BLaER1 (cell line): ENCODE measurements around the gene FGGY.

Source experiments
- H3K27ac ChIP-seq: shearing (Covaris generic); formaldehyde crosslinking; 2 replicates; pipeline ENCODE4 v1.8.1; 2022
- H3K27me3 ChIP-seq: shearing (Covaris generic); formaldehyde crosslinking; 2 replicates; pipeline ENCODE4 v1.8.1; 2022
- H3K36me3 ChIP-seq: shearing (Covaris generic); formaldehyde crosslinking; 2 replicates; pipeline ENCODE4 v1.8.1; 2022
- H3K4me1 ChIP-seq: shearing (Covaris generic); formaldehyde crosslinking; 2 replicates; pipeline ENCODE4 v1.8.1; 2022
- H3K4me2 ChIP-seq: shearing (Covaris generic); formaldehyde crosslinking; 2 replicates; pipeline ENCODE4 v1.8.1; 2022
- H3K4me3 ChIP-seq: shearing (Covaris generic); formaldehyde crosslinking; 2 replicates; pipeline ENCODE4 v1.8.1; 2022
- H3K9ac ChIP-seq: shearing (Covaris generic); formaldehyde crosslinking; 2 replicates; pipeline ENCODE4 v1.8.1; 2022
- H3K9me3 ChIP-seq: shearing (Covaris generic); formaldehyde crosslinking; 2 replicates; pipeline ENCODE4 v1.8.1; 2022
- H4K20me1 ChIP-seq: shearing (Covaris generic); formaldehyde crosslinking; 2 replicates; pipeline ENCODE4 v1.8.1; 2022
- Cebpa-rat ChIP-seq: shearing (Covaris generic); IDR thresholded peaks from 2 replicates; pipeline ENCODE4 v1.8.1; 2022

FGGY gene

GRCh38 chr1:59685666-59686065, 388.8 kb downstream of the FGGY start:
- H3K4me1 ChIP-seq = no peaks in the 10 kb centered on the region
- H3K9ac ChIP-seq = no peak overlapping the region
- no peaks in the 10 kb centered on the region for H3K36me3 ChIP-seq
- H4K20me1 ChIP-seq = no peaks in the 10 kb centered on the region
- H3K27me3 ChIP-seq = no peaks in the 10 kb centered on the region
- H3K27ac ChIP-seq = no peak overlapping the region
- TF ChIP-seq Cebpa-rat = no peak
- H3K4me2 ChIP-seq = no peak overlapping the region
- H3K9me3 ChIP-seq = no peaks in the 10 kb centered on the region
- H3K4me3 ChIP-seq = no peak overlapping the region

- H3K4me3 ChIP-seq = no peak overlapping the region
- no peaks in the 10 kb centered on the region for H3K4me1 ChIP-seq
- H3K36me3 ChIP-seq = no peaks in the 10 kb centered on the region
- no peaks in the 10 kb centered on the region for H3K27me3 ChIP-seq
- TF ChIP-seq Cebpa-rat = no peak
- no peak overlapping the region for H3K4me2 ChIP-seq
- H3K9me3 ChIP-seq = no peaks in the 10 kb centered on the region
- H3K9ac ChIP-seq = no peak overlapping the region
- H3K27ac ChIP-seq = no peak overlapping the region
- H4K20me1 ChIP-seq = no peaks in the 10 kb centered on the region
Observed at GRCh38 chr1:59686170-59686569, 389.3 kb downstream of the FGGY start.

GRCh38 chr1:59686574-59686973, 389.7 kb downstream of the FGGY start:
- no peaks in the 10 kb centered on the region for H3K36me3 ChIP-seq
- H3K9ac ChIP-seq = no peak overlapping the region
- no peak overlapping the region for H3K4me3 ChIP-seq

GRCh38 chr1:59687081-59687480, 390.2 kb downstream of the FGGY start:
- Histone ChIP-seq H3K4me2 (no peak overlapping the region), H3K27ac (no peak overlapping the region), H3K4me3 (no peak overlapping the region), H3K9me3 (no peaks in the 10 kb centered on the region), H3K9ac (no peak overlapping the region), H3K27me3 (no peaks in the 10 kb centered on the region), H3K36me3 (no peaks in the 10 kb centered on the region), H4K20me1 (no peaks in the 10 kb centered on the region), H3K4me1 (no peaks in the 10 kb centered on the region)
- TF ChIP-seq Cebpa-rat = no peak

More at GRCh38 chr1:59686574-59686973, 389.7 kb downstream of the FGGY start:
- no peaks in the 10 kb centered on the region for H3K27me3 ChIP-seq
- H3K4me1 ChIP-seq = no peaks in the 10 kb centered on the region
- no peak for TF ChIP-seq Cebpa-rat
- no peaks in the 10 kb centered on the region for H4K20me1 ChIP-seq
- no peaks in the 10 kb centered on the region for H3K9me3 ChIP-seq
- H3K4me2 ChIP-seq = no peak overlapping the region
- no peak overlapping the region for H3K27ac ChIP-seq

- H3K9me3 ChIP-seq = no peaks in the 10 kb centered on the region
- no peaks in the 10 kb centered on the region for H3K36me3 ChIP-seq
- H3K9ac ChIP-seq = no peak overlapping the region
- no peak overlapping the region for H3K27ac ChIP-seq
- no peak overlapping the region for H3K4me3 ChIP-seq
- H3K4me2 ChIP-seq = no peak overlapping the region
- peaks cover 10% of the 10 kb centered on the region for H3K4me1 ChIP-seq
- no peaks in the 10 kb centered on the region for H3K27me3 ChIP-seq
- TF ChIP-seq Cebpa-rat = no peak
- H4K20me1 ChIP-seq = no peaks in the 10 kb centered on the region
Observed at GRCh38 chr1:59688976-59689375, 392.1 kb downstream of the FGGY start.

- no peak for TF ChIP-seq Cebpa-rat
- H3K9me3 ChIP-seq = no peaks in the 10 kb centered on the region
- H4K20me1 ChIP-seq = no peaks in the 10 kb centered on the region
- H3K4me1 ChIP-seq = peaks cover 10% of the 10 kb centered on the region
- H3K36me3 ChIP-seq = no peaks in the 10 kb centered on the region
- no peak overlapping the region for H3K27ac ChIP-seq
- no peak overlapping the region for H3K4me3 ChIP-seq
- no peaks in the 10 kb centered on the region for H3K27me3 ChIP-seq
- no peak overlapping the region for H3K9ac ChIP-seq
- H3K4me2 ChIP-seq = no peak overlapping the region
Observed at GRCh38 chr1:59689730-59690129, 392.8 kb downstream of the FGGY start.

- Histone ChIP-seq H3K9me3 (no peaks in the 10 kb centered on the region), H3K9ac (no peak overlapping the region)
Observed at GRCh38 chr1:59690171-59690930, 393.5 kb downstream of the FGGY start.

GRCh38 chr1:59691261-59691660, 394.4 kb downstream of the FGGY start:
- Histone ChIP-seq H3K27me3 (no peaks in the 10 kb centered on the region), H3K9me3 (no peaks in the 10 kb centered on the region), H3K36me3 (no peaks in the 10 kb centered on the region), H3K4me1 (peaks cover 10% of the 10 kb centered on the region), H3K4me3 (no peak overlapping the region), H3K4me2 (no peak overlapping the region), H4K20me1 (no peaks in the 10 kb centered on the region), H3K27ac (no peak overlapping the region), H3K9ac (no peak overlapping the region)
- TF ChIP-seq Cebpa-rat = no peak

More at GRCh38 chr1:59690171-59690930, 393.5 kb downstream of the FGGY start:
- Histone ChIP-seq H3K4me1 (peaks cover 10% of the 10 kb centered on the region), H3K36me3 (no peaks in the 10 kb centered on the region), H4K20me1 (no peaks in the 10 kb centered on the region), H3K27ac (no peak overlapping the region), H3K4me2 (no peak overlapping the region), H3K4me3 (no peak overlapping the region), H3K27me3 (no peaks in the 10 kb centered on the region)
- TF ChIP-seq Cebpa-rat = no peak

GRCh38 chr1:59692591-59692990, 395.7 kb downstream of the FGGY start:
- no peaks in the 10 kb centered on the region for H3K36me3 ChIP-seq
- TF ChIP-seq Cebpa-rat = no peak

GRCh38 chr1:59693406-59693805, 396.5 kb downstream of the FGGY start:
- H3K4me2 ChIP-seq = peak overlapping the region; percentile 23; the same call in 1 of the 2 replicates
- no peaks in the 10 kb centered on the region for H4K20me1 ChIP-seq
- no peaks in the 10 kb centered on the region for H3K36me3 ChIP-seq
- TF ChIP-seq Cebpa-rat = no peak
- no peak overlapping the region for H3K27ac ChIP-seq
- no peak overlapping the region for H3K4me3 ChIP-seq
- no peak overlapping the region for H3K9ac ChIP-seq
- no peaks in the 10 kb centered on the region for H3K27me3 ChIP-seq
- H3K4me1 ChIP-seq = peaks cover 32% of the 10 kb centered on the region
- H3K9me3 ChIP-seq = no peaks in the 10 kb centered on the region

More at GRCh38 chr1:59692591-59692990, 395.7 kb downstream of the FGGY start:
- Histone ChIP-seq H3K4me1 (peaks cover 24% of the 10 kb centered on the region), H3K4me2 (no peak overlapping the region), H3K27ac (no peak overlapping the region), H3K27me3 (no peaks in the 10 kb centered on the region), H3K9ac (no peak overlapping the region), H3K9me3 (no peaks in the 10 kb centered on the region), H4K20me1 (no peaks in the 10 kb centered on the region), H3K4me3 (no peak overlapping the region)
